Stimulated activated CD4-positive, alpha-beta T cell treated with anti-CD3 and anti-CD28 coated beads, Interleukin-4, amount 100 ng/mL, for 4 hours (primary cell): Measurements from ENCODE around the gene GMDS.

Experiments
- DNase-seq, 2 experiments: peaks; one replicate each; pipeline ENCODE4 v3.0.0-alpha.2; 2020

GMDS gene

DNA sequence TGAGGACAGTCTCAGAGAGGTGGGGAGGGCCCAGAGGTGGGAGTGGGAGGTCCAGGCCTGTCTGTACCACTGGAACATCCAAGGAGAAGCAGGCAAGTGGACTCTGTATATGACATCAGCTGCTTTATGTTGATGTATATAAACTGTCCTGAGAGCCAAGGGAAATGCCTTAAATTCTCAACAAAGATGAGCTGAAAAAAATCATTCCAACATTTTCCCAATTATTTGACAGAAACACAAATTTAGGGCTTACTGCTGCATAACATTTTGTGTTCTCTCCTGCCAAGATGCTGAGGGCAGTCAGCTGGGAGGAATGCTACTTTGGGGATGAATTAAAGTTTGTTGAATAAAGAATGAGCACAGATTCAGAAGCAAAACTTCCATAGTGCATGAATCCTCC, 582.9 kb downstream of the GMDS start:
- no peak for DNase-seq

DNA sequence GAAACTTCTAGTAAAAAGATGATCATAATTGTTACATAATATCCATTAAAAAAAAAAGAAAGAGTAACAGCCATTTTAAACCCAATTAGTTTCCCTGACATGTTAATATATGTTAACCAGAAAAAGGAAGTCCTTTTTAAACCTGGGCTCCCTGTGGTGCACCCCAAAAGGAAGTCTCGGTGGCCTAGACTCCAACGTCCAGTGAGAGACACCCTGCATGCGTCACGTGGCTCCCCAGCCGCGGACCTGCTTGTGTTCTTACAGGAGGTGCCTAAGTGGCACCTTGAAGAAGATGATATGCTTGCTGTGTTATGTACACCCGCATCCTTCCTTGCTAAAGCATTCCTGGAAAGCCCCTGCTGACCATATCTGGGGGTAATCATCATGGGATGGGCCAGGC, 585.6 kb downstream of the GMDS start:
- DNase-seq, result no peak

DNA sequence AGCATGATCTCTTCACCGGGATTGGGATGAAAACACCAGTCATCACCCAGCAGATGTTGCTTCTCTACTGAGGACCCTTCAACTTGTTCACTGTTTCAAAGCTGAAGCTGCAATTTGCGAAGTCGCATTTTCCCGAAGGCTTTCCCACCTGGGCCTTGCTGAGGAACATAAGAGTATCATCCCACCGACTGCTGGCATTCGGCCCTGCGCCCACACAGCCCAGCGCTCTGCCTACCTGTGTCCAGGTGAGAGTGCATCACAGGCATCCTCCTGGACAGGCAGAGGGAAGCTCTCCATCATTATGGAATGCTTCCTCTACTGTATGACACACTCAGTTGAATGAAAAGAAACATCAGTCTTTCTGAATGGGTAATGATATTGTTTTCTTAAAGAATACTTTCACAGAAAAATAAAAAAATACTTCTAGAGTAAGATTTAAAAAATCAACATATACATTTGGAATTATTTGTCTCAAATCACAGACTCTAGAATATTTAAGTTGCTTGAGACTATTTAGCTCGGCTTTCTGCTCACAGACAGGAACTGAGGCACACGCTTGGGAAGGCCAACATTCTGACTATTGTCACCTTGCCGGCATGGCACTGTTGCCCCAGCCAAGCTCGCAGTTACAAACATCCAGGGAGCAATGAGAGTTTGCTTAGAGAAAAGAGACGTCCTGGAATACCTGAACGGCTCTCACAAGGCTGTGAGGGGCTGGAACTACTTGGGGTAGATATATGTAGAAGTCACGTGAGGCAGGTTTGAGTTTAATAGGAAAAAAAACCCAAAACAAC, 587.0 kb downstream of the GMDS start:
- DNase-seq, result no peak

DNA sequence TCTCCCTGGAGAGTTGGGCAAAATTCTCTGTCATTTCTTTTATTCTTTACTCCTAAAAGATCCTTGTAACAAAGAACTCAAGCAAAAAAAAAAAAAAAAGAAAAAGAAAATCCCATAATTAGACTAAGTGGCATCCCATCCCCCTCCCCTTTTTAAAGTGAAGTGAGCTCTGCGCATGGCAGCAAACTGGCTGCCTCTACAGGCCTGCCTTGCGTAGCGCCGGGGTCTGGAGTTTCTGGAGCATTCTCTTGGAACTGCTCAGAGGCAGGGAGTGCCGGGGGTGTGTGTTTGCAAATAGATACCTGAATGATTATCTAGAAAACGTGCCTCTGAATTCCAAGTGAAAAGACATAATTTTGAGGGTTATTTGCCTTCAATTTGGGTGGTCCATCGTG, 587.6 kb downstream of the GMDS start:
- no peak for DNase-seq

DNA sequence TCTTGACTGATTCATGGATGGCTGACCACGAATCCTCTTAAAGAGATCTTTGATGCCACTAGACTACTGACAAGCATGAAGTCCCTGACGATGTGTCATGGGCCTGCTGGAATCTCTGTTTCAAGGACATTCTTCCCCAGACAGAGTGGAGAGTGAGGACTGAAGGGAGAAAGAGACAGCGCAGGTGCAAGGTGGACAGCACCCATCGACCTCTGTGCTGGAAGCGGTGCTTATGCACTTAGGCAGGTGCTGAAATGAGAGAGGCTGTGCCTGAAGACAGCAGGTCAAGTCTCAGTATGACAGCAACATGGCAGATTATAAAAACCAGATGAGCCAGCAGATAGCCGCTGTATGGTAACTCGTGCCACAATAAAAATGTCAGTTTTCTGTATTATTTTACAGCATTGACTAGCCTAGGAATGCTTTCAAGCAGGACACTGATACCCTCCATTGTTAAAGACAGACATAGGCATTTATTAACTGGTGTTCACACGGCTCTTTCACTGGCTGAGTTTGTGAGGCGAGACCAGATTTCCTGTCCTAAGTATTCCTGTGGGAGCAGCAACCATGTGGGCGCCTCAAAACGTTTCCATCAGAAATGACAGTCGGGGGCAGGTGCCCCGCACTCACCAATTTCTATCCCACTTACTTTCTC, 588.2 kb downstream of the GMDS start:
- no peak for DNase-seq

DNA sequence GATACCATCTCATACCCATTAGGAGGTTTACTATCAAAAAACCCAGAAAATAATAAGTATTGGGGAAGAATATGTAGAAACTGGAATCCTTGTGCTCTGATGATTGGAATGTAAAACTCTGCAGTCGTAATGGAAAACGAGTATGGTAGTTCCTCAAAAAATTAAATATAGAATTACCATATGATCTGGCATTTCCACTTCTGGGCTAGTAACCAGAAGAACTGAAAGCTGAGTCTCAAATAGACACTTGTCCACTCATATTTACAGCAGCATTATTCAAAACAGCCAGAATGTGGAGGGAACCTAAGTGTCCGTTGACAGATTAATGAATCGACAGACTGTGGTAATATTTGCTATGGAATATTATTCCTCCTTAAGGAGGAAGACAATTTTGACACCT, 591.4 kb downstream of the GMDS start:
- DNase-seq, result no peak

DNA sequence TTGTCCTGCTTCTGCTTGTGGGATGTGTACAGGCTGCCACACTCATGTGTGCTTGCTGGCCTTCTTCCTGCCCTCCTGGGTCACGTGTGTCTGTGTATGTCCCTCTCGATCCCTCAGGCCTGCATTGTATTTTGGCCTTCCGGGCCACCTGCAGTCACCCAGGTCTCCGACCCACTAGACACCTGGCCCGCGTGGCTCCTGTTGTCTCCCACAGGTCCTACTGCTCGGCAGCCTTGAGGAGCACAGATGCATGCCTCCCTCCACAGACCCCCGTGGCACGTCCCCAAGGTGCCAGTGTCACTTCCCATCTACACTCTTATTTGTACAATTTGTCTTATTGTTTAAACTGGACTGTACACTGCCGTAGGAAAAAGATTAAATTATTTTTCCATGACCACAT, 592.6 kb downstream of the GMDS start:
- no peak for DNase-seq

DNA sequence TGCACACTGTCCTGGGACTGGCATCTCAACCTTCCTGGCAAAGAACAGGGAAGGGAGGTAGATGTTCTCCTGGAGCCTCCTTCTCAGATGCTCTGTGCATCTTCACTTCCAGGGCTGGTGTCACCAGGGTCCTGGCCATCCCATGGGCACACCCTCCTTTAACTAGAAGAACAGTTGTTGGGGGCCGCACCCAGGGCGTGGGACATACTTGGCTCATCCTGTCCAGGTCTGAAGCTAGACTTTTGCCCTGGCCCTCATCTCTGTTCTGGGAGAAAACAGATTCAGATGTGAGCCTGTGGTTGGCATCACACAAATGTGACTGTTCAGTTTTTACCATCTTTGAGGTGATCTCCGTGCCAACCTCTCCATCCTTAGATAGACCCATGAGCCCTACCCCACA, 594.0 kb downstream of the GMDS start:
- DNase-seq, result no peak

DNA sequence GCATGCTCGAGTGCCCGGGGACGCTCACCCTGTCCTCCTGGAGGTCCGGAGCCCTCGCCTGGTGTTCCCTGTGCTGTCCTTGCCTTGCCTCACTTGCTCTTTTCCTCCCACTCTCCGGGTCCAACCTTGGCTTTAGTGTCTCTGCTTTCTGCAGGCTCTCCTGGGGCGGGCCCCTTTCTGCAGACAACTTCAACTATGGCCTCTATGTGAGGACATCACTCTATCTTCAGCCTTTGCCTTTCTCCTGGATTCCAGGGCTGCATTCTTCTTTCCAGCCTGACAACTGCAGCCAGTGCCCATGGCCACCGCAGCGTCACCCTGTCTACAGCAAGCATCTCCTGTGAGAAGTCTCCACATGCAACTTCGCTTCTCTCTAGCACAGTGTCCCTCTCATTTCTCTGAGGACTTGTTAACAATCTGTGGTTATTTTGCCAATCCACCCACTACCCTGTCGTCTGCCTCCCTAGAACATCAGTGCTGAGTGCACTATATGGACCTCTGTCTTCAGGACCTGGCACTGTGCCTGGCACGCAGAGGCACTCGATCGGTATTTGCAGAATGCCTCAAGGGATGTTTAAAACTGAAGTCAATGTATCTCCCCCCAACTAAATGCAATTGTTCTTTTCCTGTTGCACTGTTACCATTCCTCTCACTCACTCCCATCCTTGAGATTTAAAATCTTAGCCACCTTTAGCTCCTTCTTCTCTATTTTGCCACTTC, 599.8 kb downstream of the GMDS start:
- DNase-seq, result no peak

DNA sequence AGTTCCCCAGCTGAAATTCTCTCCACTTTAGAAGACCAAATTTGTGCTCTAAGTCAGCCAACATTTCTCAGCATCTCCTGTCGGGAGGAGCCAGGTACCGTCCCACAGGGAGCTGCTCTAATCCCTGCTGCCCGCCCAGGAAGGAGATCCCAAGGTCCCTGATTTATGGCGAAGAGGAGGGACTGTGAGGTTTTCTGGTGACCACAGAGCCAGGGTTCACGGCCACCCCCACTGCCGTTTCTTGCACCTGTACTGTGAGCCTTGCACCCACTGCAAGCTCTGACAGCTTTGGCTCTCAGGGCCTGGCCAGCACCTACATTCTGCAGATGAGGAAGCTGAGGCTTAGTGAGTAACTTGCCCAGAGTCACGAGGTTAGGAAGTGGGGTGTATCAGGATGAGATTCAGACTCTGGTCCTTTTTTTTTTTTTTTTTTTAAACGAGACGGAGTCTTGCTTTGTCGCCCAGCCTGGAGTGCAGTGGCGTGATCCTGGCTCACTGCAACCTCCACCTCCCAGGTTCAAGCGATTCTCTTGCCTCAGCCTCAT, 600.8 kb downstream of the GMDS start:
- no peak for DNase-seq

DNA sequence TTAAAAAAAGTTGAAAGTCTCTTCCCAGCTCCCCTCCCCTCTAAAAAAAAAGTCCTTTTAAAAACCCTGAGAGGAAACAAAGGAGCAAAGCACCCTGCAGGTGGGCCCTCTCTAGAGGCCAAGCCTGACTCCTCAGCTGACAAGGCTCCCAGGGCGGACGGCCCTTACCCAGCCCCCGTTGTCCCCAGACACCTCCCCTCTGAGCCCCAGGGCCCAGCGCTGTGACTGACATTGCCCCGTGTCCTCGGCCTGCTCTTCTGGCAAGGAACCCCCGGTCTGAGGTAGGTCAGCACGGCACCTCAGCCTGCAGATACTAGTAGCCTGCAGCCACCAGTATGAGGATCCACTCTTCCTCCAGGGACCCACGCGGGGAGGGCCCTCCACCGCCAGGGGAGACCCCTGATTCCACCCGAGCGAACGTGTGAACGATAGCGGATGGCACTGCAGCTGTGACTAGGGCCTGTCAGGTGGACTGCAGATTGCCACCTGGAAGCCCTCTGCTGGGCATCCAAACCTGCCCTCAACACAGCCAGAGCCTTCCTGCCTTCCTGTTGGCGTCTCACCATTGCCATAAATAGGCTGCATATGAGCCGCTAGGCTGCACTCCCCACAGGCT, 601.5 kb downstream of the GMDS start:
- DNase-seq, result no peak

DNA sequence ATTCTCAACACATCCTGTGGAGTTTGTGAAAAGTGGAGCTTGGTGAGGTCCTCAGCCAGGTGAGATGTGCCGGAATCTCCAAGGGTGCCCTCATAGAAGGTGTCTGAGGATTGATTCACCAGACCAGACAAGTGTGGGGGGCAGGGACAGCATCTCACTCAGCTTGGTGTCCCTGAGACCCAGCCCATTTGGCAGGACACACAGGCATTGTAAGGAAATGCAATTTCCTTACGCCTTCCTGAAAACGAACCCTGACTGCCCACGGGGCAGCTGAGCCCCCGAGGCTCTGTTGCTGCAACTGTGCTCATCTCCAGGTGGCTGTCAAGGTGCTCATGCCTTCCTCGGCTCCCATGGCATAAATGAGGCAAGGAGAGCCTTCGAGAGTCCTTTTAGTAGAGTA, 602.3 kb downstream of the GMDS start:
- no peak for DNase-seq

DNA sequence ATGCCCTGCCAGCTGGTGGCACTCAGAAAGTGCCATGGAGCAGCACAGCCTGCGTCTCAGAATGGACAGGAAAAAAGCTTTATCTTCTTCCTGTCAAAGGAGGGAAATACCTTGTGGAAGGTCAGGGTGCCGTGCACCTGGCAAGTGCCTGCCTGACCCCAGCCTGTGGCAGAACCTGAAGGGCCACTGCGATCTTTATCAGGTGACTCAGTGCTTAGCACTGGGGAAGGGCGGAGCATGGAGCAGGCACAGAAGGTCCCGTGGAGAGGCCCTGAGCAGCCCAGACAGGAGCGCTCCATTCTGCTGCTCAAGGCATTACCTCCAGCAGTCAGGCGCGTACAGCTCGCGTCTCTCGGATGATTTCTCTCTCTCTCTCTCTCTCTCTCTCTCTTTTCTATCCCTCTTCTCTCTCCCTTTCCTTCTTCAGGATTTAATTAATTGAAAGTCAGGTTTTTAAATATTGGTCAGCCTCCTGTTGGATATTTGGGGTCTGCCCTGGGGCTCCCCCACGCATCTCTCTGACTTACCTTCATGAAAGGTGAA, 604.0 kb downstream of the GMDS start:
- DNase-seq, result no peak

DNA sequence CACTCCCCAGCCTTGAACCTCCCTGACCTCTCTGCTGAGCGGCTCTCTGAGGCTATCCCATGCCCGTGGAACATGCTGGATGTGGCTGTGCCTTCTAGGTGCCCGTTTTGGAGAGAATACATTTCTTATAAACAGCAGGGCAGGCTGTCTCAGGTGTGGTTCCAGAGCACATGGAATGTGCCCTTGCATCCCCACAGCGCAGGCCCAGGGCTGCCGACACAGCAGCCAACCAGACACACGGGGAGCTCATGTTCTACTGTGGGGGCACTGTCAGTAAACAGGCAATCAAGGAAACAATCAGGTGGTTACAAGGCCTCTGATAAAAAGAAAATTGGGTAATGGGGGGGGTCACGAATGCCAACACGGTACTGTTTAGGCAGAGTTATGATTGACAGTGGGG, 604.9 kb downstream of the GMDS start:
- DNase-seq, result no peak

DNA sequence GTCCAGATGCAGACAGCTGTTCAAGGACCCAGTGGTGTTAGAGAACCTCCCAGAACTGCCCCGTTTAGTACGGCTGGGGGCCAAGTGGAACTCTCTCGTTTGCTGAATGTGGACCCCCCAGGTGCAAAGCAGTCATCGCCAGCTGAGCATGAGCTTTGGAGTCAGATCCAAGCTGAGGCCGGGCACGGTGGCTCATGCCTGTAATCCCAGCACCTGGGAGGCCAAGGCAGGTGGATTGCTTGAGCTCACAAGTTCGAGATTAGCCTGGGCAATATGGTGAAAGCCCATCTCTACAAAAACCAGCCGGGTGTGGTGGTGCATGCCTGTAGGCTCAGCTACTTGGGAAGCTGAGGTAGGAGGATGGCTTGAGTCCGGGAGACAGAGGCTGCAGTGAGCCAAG, 606.0 kb downstream of the GMDS start:
- DNase-seq, result no peak

DNA sequence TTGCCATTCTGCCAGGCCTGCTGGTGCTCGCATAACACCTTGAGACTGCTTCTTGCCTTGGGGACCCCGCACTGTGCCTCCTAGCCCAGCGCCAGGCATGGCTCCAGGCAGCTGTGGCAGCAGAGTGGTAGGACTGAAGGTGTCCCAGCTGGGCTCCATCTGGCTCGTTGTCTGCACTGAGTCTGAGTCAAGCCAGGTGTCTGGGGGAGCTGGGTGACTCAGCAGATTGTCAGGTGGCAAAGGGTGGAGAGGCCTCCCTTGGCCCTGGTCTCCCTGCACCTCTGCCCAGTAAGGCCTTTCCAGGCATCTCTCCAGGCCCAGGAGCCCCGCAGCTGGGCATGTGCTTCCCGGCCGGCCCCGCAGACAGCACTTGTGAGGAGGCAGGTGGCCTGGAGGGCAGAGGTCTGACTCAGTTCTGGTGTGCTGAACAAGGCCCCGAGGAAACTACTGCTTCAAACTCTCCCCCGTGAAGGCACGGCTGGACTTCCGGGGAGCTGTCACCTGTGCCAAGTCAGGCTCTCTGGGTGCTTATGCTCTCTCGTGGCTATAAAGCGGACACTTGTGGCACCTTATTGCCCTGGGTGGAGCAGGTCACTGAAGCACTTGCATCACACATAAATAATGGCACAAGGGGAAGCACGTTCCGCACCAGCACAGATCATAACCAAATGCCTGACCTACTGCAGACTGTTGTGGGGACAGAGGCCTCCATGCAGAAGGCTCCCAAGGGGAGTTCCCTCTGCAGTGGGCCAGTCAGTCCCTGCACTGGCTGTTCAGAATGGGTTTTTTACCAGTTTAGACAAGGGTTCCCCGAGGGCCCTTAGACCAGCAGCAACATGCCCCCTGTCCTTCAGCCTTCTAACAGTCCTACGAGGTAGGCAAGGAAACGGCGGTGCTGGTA, 608.2 kb downstream of the GMDS start:
- no peak for DNase-seq

DNA sequence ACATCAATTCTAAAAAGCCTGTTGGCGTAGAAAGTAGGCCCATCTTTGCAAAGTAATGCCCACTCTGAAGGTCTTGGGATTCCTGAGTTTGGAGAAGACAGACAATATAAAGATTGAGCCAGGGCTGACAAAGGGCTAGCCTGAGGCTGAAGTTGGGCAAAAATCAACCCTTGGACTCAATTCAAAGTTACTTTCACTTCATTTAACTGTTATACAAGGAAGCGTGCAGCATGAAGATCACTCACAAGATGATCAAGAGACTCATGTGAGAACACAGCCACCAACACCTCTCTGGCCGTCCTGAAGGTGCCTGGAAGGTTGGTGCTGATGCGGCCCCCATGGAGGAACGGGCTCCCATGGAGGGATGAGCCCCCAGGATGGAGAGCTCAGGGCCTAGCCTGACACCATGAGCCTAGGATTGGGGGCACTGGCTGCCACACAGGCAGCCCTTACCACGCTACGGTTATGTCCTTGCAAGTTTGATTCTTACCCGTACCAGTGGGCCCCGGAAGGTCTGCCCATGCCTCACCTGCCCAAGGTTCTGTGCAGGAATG, 609.1 kb downstream of the GMDS start:
- DNase-seq, result no peak

DNA sequence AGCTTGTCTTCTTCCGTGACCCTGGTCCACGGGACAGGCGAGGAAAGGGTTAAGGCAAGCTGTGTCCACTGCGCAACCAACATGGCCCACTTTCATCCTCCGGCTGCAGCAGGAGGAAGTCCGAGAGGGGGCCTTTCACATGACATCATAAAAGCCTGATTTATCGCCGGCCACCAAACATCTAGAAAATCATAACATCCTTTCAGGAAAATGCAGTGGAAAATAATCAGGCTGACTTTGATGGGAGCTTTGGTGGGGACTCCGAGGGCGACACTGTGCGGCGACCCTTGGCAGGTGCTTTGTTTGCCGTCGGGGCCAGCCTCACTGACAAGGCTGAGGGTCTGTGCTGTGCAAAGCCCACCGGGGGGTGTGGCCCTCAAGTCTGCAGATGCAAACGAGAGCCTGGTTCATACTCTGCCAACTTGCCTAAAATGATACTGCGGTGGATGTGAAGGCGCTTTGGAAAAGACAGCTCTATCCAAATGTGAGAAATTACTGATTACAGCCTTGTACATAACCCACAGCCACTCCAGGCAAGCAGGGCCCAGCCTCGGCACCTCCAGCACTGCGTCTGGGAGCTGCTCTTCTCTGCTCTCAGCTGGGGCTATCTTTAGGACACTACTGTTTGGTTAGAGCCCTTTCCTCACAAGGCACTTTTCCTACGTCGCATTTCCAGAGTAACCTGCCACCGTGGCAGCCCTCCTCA, 609.9 kb downstream of the GMDS start:
- no peak for DNase-seq

DNA sequence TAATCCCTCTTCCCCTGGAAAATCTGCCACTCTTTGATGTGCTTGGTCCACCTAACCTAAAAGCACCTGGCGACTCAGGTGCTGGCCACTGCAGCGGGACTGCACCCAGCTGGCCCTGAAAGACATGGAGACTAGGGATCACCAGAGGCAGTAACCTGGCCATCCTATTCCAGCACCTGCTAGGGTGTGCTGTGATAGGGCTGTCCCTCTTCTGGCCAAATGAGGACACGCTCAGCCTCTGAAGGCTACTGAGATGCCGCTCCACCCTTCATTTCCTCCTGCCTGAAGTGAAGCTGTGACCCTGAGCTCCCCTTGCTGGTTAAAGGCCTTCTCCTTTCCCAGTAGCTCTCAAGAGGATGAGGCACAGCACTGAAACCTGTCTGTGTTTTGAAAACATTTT, 611.3 kb downstream of the GMDS start:
- no peak for DNase-seq

DNA sequence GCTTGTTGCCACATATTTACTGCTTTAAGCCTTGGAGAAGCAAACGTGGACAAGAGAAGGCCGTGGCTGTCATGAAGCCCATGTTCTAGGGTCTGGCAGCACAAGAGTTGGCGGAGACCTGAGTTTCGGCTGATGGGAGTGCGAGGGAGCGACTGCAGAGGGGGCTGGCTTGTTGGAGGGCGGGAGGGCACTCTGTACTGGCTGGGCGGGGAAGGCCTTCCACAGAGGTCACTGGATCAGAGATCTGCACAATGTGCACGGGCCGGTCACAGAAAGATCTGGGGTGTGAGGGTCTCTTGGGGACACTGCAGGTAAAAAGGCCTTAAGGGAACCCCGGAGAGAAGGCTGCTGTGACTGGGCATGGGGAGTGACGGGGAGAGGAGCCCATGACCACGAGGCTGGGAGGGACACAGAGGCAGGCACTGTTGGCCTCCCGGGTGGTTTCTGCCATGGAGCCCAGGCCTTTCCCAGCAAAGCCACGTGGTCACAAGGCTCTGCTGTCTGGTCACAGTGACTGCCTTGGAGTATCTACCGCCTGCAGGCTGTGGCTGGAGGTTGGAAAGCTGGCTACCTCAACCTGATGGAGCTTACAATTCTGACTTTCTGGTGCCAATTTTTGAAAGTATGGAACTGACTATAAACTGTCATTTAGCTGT, 611.9 kb downstream of the GMDS start:
- no peak for DNase-seq

DNA sequence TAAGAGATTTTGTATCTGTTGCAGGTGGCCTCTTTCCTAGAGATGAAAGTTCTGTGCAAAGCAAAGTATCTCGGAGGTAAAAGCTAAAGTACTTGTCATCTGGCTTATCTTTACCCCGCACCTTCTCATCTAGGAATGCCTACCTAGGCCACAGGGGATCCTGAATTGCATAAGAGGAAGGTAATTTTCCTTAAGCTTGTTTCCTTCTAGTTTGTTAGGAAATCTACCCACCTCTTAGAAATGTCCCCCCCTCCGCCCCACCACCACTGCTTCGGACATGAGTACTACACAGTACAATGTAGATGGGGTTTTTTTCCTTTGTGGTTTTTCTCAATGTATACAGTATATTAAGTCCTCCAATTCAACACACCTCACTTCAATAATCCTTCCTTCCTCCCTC, 614.2 kb downstream of the GMDS start:
- DNase-seq, result no peak
